GM18909 (cell line): ENCODE data around the gene BLNK.

Source experiments
- ATAC-seq: cut with Tn5 transposase; IDR thresholded peaks from one replicate; pipeline ENCODE4 v1.9.1; 2021; ENCODE audit warnings: mild to moderate bottlenecking; ENCODE audit not compliant: unreplicated experiment, poor library complexity

BLNK gene

GRCh38 chr10:96264938-96265337 is 6.4 kb downstream of the BLNK start:
- no peak for ATAC-seq

- no peak for ATAC-seq
These were observed 7.7 kb downstream of the BLNK start for GRCh38 chr10:96263669-96264068.

- ATAC-seq, result no peak
These were observed 8.2 kb downstream of the BLNK start for GRCh38 chr10:96263176-96263575.

GRCh38 chr10:96261930-96262329 is 9.4 kb downstream of the BLNK start:
- no peak for ATAC-seq

- ATAC-seq, result no peak
These were observed 10.2 kb downstream of the BLNK start for GRCh38 chr10:96261132-96261531.

GRCh38 chr10:96260014-96260413 is 11.4 kb downstream of the BLNK start:
- ATAC-seq, result no peak

- no peak for ATAC-seq
These were observed 12.2 kb downstream of the BLNK start for GRCh38 chr10:96259150-96259549.

- ATAC-seq, result no peak
These were observed 13.4 kb downstream of the BLNK start for GRCh38 chr10:96257944-96258343.

GRCh38 chr10:96255549-96256333 is 15.6 kb downstream of the BLNK start:
- ATAC-seq, result no peak

GRCh38 chr10:96254976-96255375 is 16.4 kb downstream of the BLNK start:
- ATAC-seq, result no peak

- no peak for ATAC-seq
These were observed 18.6 kb downstream of the BLNK start for GRCh38 chr10:96252730-96253129.

- no peak for ATAC-seq
These were observed 21.0 kb downstream of the BLNK start for GRCh38 chr10:96250349-96250748.

GRCh38 chr10:96249264-96249663 is 22.1 kb downstream of the BLNK start:
- no peak for ATAC-seq

- ATAC-seq, result peak; percentile 99
These were observed 27.0 kb downstream of the BLNK start for GRCh38 chr10:96244354-96244753.

GRCh38 chr10:96243296-96243695 is 28.1 kb downstream of the BLNK start:
- no peak for ATAC-seq

- no peak for ATAC-seq
These were observed 28.5 kb downstream of the BLNK start for GRCh38 chr10:96242822-96243221.

GRCh38 chr10:96238646-96239623 is 32.4 kb downstream of the BLNK start:
- no peak for ATAC-seq

- ATAC-seq, result no peak
These were observed 34.5 kb downstream of the BLNK start for GRCh38 chr10:96236876-96237275.

- no peak for ATAC-seq
These were observed 35.3 kb downstream of the BLNK start for GRCh38 chr10:96236090-96236478.

GRCh38 chr10:96235326-96236089 is 35.9 kb downstream of the BLNK start:
- no peak for ATAC-seq

GRCh38 chr10:96233959-96234358 is 37.4 kb downstream of the BLNK start:
- no peak for ATAC-seq
